Central memory CD4-positive, alpha-beta T cell (primary cell): ENCODE measurements around the gene CUL1.
A peak's percentile ranks its signal among the peaks of the same experiment; 100 is the strongest.

Source experiments
- DNase-seq: peaks from one replicate; pipeline ENCODE4 v3.0.0; 2022

CUL1 gene

DNA sequence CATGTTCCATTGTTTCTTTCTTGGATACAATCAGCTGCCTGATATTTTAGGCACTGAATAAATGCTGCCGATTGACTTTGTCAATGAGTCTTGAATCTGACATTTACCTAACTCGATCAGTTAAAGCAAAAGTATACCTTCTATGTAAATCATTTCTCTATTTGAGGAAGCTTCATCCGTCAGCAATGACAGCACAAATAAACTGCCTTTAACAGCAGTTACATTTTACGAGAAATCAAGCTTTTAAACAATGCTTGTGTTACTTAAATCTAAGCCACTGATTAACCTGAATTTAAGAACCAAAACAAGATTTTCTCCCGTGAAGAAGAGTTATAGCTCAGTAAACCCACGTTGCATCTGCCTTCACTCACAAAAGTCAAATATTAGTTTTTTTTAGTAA, 71.3 kb downstream of the CUL1 start:
- no peak for DNase-seq

DNA sequence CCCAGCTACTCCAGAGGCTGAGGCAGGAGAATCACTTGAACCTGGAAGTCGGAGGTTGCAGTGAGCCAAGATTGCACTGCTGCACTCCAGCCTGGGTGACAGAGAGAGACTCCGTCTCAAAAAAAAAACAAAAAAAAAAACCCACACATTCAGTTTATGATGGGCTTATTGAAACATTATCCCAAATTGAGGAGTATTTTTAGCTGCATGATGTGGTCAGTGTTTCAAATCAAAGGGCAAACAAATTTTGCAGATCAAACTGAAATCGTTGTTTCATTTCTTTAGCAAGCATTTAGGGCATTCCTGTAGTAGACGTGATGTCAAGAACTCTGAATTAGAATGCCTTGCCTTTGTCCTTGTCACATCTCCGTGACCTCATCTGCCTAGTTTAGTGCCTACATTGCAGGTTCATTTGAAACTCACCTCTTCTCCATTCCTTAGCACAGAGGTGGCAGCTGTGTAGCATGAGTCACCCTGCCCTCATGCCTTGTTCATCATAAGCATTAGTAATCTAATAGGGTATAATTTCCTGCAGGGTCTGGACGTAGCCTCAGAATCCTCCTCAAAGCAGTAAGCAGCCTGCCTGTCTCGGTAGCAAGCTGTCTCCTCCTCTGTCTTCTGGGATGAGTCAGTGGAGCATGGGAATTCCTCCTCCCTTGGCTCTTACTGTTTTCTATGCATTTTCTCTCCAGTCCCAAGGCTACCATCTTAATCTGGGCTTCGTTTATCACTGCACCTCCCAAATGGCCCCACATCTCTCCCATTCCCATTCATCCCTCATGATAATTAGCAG, 73.8 kb downstream of the CUL1 start:
- DNase-seq = no peak

DNA sequence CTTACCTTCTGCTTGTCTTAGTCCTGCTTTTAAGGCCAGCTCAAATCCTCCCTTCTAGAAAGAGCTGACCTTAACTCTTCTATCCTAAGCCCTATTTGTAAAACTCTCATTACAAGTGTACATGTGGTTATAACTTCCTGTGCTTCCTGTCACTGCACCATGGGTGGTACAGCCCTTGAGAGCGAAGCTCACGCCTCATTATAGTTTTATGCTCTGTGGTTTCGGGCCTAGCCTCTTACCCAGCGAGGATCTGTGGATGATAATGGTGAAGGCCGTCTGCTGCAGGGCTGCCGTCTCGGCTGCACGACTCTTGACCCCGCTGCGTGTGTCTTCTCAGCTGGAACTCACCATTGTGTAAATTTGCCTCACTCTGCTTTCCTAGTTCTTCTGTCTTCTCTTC, 74.6 kb downstream of the CUL1 start:
- peak; percentile 41 for DNase-seq

DNA sequence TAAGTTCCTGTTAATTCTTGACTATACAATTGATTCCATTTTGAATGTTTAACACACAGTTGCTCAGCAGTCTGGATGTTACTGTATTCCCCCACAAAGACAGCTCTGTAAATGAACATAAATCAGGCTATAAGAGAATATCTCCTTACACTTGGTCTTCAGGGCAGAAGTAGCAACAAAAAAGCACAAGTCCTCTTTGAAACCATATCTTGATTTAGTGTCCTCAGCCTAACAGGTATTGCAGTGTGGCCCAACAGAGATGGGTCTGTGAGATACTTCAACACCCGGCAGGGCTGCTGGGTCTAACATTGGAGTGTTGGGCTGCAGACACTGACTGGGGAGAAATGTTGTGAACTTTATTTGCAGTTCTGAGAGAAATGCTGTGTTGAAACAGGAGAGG, 75.8 kb downstream of the CUL1 start:
- no peak for DNase-seq

DNA sequence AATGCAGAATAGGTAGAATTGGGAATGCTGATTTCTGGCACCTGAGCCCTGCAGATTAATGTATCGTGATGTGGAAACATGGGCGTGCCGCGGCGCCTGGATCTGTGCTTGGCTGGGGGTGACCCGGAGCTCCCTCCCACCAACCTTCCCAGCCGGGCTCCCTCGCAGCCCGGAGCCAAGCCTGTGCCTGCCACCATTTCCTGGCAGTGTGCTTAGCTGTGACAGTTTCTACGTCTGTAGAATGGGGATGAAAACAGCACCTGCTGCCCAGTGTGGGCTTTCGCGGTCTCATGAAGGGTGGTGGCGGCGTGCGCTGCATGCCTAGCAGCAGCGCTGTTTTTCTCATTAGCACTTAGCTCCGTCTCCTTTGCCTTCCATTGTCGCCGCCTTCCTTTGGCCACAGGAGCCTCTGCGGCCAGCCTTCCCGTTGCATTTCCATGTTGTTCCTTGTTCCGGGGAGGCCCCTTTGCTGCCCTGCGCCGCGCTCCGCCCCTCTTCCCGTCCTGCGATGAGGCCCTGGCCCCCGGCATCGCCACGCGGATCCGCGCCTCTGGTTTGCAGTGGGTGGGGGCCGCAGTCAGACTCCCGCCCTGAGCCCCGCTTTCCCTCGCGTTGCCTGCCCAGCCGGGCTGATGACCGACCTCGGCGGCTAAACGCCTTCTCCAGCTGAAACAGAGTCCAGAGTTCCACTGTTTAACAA, 84.2 kb downstream of the CUL1 start:
- DNase-seq = no peak

DNA sequence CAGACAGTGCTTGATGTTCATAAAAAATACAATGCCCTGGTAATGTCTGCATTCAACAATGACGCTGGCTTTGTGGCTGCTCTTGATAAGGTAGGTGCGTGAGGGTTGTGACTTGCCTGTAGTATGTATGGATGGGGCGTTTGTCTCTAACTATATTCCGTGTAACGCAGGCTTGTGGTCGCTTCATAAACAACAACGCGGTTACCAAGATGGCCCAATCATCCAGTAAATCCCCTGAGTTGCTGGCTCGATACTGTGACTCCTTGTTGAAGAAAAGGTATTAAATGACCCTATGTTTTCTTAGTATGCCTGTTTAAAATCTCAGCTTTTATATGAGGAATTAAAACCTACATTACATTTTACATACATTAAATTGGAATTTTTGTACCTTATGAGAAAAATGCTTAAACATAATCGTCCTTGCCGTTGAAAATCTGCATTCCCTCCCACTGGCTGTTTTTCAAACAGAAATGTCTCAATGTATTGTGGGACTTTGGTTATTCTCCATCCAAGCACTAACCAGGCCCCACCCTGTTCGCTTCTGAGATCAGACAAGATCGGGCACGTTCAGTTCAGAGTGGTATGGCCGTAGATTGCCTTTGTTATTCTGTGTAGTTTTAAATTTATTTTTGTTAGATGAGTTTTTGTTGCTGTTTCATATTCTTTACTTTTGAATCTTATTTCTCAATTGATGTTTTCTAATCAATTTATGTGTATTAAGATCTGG, 85.3 kb downstream of the CUL1 start:
- DNase-seq = no peak

DNA sequence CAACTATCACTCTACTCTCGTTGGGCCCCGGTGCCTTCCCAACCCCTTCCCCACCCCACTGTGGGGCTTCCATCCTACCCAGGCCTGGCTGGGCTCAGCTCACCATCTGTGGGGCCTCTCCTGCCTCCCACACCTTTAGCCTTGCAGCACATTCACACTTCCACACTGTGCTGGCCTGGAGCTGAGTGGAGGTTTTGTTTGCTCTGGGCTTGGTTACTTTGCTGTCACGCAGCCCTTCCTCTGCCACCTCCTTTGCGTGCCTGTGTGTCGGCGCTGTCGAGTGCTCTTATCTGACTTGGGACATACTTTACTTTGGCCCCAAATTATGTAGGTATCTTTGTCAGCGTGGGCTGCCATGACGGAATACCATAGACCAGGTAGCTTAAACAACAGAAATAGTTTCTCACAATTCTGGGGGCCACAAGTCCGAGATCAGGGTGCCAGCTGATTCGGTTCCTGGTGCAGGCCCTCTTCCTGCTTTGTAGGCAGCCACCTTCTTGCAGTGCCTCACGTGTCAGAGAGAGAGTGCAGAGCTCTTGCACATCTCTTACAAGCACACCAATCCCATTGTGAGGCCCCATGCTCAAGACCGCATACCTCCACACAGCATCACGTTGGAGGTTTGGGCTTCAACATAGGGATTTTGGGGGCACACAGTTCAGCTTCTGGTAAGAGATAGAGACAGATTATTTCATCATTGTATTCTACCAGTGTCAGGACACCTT, 89.0 kb downstream of the CUL1 start:
- DNase-seq = no peak

DNA sequence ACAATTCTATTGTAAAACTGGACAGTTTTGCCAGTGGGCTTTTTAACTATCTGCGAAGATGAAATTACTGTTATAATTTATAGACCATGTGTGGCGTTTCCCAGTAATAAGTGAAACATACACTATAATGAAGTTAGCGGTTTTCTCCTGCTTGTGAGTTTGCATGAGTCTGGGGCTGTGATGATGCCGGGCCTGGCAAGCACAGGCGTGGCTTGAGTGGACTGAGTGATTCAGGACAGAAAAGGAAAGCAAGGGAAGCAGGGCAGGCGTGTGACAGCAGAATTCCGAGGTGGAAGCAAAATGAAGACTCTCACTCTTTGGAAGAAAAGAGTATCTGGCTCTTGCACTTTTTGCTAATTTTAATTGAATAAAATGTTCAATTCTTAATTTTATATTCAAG, 90.5 kb downstream of the CUL1 start:
- no peak for DNase-seq

DNA sequence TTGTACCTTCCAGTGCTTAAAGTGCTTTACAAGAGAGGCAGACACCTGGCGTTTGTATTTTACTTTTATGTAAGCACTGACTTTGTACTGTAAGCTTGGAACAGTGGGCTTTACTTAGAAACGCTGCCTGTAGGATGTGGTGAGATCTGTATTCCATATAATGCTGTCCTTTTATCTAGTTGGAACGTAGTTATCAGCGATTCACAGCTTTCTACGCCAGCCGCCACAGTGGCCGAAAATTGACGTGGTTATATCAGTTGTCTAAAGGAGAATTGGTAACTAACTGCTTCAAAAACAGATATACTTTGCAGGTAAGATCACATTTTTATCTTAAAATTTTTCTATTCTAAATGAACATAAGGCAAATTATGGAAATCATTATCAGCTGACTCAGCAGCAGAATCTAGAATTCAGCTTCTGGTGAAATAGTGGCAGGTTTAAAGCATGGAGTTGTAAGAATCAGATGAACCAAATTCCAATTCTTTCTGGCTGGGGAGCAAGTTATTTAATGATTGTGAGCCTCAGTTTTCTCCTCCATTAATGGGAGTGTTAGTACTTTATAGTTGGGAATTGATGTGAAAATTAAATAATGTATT, 91.5 kb downstream of the CUL1 start:
- DNase-seq = no peak

DNA sequence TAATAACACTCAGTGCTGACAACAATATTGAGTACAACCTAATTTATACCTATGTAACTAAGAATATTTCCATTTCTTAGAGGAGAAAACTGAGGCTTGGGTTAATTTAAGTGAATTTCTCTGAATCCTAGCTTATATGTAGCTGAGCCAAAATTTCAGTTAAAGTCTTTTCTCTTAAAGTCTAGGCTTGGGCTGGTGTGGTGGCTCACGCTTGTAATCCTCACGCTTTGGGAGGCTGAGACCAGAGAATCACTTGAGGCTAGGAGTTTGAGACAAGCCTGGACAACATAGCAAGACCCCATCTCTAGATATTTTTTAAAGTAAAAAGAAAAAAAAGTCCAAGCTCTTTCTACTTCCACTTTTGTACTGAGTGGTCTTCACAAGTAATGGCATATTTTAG, 92.1 kb downstream of the CUL1 start:
- no peak for DNase-seq

DNA sequence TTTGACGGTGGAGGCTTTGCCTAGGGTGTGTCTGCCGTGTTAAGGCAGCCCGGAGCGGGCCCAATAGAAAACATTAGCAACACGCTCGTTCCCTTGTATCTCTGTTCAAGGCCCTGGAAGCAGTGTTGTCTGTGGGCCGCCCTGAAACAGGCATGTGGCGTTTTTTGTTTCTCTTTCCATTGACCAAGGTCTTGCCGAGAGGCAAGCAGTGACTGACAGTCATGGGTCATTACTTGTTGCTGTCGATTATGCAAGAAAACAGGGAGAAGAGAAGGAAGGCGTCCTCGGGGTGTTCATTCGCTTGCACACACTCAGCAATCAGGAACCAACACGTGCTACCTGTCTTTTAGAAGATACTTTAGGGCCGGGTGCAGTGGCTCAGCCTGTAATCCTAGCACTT, 92.8 kb downstream of the CUL1 start:
- no peak for DNase-seq

DNA sequence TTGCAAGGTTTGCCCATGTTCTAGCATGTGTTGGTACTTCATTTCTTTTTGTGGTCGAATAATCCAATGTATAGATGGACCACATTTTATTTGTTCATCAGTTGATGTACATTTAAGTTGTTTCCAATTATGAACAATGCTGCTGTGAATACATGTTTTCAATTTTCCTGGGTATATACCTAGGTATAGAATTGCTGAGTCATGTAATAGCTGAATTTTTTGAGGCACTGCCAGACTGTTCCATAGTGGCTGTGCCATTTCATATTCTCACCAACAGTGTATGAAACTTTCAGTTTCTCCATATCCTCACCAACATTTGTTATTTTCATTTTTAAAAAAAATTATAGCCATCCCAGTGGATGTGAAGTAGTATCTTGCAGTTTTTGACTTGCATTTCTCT, 94.9 kb downstream of the CUL1 start:
- DNase-seq = no peak

DNA sequence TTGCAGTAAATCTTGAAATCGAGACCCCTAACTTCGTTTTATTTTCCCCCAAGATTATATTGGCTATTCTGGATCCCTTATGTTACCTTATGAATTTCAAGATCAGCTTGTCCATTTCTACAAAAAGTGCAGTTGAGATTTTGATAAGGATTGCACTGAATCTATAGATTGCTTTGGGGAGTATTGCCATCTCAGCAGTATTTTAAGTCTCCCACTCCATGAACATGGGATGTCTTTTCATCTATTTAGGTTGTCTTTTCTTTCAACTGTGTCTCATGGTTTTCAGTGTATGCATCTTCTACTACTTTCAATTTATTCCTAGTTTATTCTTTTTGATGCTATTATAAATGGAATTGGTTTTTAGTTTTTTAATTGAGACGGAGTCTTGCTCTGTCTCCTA, 95.8 kb downstream of the CUL1 start:
- DNase-seq = no peak

DNA sequence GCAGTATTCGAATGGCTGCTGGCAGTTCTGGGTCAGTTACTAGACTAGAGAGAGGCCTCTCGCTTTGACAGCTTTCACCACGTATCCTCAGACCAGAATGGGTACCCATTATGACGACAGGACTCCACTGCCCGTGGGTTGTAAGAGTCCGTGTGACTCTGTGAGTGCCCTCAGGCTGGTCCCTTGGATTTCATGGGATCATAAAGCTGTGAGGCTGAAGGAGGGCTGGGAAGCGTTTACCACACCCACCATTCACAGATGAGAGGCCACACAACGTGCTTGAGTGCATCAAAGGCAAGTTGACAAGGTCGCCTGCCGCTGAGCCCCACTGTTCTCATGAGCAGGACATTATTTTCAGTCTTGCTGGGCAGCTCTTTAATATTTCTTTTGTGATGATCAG, 98.1 kb downstream of the CUL1 start:
- no peak for DNase-seq

DNA sequence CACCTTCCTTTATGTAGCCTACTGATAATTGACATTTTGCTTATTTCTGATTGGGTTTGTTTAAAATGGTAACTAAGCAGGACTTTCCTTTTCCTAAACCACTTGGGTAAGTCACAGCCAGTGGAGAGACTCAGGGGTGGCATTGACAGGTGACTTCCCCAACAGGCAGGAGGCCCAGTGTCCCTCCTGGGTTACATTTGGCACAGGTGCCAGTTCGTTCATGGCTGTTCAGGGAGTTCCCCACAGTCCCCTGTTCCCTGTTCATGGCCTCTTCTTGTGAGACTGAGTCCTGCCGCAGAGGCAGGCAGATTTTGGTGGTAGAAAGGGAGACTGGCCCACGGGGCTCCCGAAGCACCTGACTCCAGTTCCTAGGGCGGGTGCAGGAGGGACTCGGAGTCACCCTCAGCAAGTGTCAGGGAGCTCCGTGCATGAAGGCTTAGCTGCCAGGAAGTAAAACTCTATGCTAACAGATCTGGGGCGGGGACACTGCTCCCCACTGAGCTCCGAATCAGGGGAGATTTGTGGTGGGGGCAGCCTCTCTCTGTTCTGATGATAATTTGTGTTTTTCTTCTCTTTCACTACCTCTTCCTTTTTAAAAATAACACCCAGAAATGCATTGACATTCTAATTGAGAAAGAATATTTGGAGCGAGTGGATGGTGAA, 101.3 kb downstream of the CUL1 start:
- no peak for DNase-seq

DNA sequence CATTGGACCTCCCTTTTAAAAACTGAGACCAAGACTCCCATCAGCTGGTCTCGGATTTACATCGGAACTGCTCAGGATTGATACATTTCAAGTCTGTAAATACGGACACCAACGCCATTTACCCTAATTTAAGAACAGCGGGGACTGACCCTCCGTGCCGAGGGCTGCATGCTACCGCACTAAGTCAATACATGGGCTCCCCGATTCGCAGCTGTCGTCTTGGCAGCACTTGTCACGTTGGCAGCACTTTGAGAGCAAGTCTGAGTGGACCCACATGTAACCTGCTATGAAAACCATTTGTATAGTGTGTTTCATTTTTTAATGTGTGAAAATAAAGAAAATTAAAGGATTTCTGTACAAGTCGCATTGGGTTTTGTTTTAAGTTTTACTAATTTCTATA, 102.0 kb downstream of the CUL1 start:
- DNase-seq = no peak

DNA sequence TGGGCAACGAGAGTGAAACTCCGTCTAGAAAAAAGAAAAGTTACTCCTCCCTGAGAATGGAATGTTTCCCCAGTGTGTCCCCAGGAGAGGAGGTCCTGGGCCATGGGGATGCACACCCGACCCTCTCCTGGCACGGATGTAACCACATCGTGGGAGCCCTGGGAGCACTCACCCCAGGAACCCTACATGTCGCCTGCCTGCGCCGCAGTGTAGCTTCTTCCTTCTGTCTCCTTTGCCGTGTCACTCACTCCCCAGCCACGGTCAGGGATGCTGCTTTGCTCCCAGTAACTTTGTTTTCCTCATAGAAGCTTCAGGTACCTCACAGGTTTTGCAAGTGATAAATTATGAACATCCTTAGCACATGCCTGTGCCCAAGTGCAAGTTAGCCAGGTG, 103.4 kb downstream of the CUL1 start:
- DNase-seq = no peak

DNA sequence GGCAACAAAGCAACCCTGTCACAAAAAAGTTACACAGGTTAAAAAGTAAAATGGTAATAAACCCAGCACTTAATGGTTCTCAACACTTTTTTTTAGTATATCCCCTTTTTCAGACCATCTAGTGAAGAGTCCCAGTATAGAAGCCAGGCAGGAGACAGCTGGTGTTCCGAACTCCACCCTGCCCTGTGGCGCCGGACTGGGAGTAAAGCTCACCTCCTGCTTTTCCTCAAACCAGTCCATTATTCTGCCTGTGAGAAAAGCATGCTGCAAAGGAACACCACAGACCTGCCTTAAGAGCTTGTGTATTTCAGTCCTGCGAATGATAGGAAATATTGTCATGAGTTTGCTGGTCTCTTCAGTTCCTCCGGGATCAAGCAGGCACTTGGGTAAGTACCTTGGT, 104.4 kb downstream of the CUL1 start:
- DNase-seq = no peak

DNA sequence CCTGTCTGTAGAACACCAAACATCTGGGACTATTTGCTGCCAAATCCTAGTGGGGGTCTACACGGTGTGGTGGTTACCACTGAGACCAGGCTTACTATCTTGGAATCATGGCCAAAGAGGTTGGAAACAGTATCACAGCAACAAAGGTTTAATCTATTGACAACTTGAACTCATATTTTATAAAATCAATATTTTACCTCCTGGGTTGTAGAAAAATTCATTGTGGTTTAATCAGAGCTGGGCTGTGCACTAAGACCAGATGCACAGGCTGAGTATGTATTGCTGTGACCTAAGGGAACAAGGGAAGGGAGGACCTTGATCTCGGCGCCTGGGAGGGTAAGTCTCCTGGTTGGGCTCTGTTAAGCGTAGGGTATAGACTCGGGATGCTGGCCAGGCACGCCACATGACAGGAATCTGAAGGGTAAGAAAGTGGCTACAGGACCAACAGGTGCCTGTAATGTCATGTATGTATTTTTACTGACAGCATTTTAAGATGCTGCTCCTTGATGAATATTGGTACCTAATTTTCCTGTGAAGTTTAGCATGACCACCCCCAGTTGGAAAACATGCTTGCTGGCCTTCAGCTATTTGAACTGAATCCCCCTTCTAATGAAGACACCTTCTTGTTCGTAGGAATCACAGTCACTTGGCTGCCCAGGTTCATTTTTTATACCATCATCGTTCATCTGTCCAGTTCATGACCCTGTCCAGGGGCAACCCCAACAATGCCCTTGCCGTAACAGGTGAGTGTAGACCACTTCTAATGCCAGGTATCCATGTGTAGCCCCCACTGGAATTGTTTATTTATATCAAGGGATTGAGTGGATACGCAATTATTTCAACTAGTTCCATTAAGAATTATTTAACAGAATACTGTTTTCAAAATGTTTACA, 105.9 kb downstream of the CUL1 start:
- no peak for DNase-seq

DNA sequence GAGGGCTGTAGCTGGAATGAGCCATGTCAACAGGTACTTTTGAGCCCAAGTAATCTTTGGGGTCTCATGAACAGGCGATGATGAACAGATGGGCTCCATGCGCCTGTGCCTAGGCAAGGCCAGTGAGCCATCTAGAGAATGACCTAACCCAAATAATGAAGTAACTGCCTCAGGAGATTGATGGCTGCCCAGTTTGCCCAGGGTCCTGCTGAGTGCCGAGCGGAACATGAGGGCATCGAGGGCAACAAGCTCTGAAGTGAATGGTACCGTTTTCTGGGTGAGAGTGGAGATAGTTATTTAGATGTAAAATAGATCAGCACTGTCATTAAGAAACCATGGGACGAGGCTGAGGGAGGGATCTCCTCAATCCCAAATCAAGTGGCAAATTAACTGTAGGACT, 107.5 kb downstream of the CUL1 start:
- DNase-seq = no peak

DNA sequence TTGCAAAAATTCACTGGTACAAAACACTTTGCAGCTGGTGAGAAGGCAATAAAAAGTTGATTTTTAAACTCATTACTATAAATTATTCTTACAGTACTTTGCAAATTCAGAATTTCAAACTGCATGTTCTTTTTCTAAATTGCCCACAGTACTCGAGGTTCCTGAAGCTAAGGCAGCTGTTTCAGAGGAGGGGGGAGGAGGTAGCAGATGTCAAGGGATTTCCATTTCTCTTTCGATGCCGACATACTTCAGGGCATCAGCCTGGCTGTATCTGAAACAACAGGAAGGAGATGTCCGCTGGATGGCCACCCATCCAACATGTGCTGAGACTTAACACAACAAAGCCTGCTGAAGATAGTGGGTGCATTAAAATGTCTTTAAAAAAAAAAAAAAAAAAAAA, 108.7 kb downstream of the CUL1 start:
- no peak for DNase-seq
